K562 (cell line): ENCODE results near the gene NCDN. TPM values are rescaled to one million over a fixed set of nuclear protein-coding genes. Genes with fewer than 3 reads are reported as not detected.

Experiments
- ATAC-seq: fragments of 200-7000 bp; cut with Tn5 transposase; 3 replicates; pipeline ENCODE4 v1.9.1; 2020; ENCODE audit warnings: moderate library complexity
- BruUV-seq: library from RNA; stranded (reverse); fragments of 400-500 nt; replicated peaks from 2 replicates; lab custom pipeline; 2021; lab: Mats Ljungman, UMichigan
- CTCF ChIA-PET: fragments of 300-600 bp; formaldehyde crosslinking; extraction: SDS; loops from one replicate; lab custom pipeline; 2021; ENCODE audit warnings: low intra/inter-chr PET ratio; lab: Yijun Ruan, JAX
- POLR2A ChIA-PET: fragments of 300-600, 350-650 bp; sonication (Branson Sonifier 250); formaldehyde crosslinking; extraction: SDS; loops from one replicate; lab custom pipeline; 2021; ENCODE audit warnings: antibody characterized with exemption, inconsistent platforms; lab: Yijun Ruan, JAX
- DNase-seq, 4 experiments: peaks; one replicate each; pipeline versions ENCODE4 v3.0.0 to v3.0.0-alpha.2; 2011 to 2018; ENCODE audit warnings: low spot score in 3 of 4, mixed read lengths in 3 of 4; ENCODE audit errors: extremely low read depth in 1 of 4
- FAIRE-seq: peaks from 2 replicates; lab custom pipeline; 2011; peaks lifted over from hg19 to GRCh38; lab: Jason Lieb, UNC
- H2AFZ ChIP-seq: 2 replicates; pipeline ENCODE4 v1.6.0; 2011; ENCODE audit warnings: low read depth, low read length, control low read depth, inconsistent platforms
- H3K27ac ChIP-seq: fragments of 200-600 bp; 3 replicates; pipeline ENCODE4 v1.8.0; 2011; ENCODE audit warnings: low read depth, mild to moderate bottlenecking, control low read depth, inconsistent platforms, low read length, moderate library complexity, mixed read lengths; ENCODE audit errors: extremely low read depth
- H3K27me3 ChIP-seq, 2 experiments: fragments of 300-600 bp in 1 of 2; 2 replicates in 1 of 2; 3 replicates in 1 of 2; pipeline versions ENCODE4 v1.6.0 to v1.8.0; 2011; ENCODE audit warnings: inconsistent platforms in 2 of 2, low read length in 2 of 2, mild to moderate bottlenecking in 1 of 2, mixed read lengths in 1 of 2, moderate library complexity in 1 of 2; ENCODE audit not compliant: control insufficient read depth in 2 of 2, insufficient read depth in 2 of 2
- H3K36me3 ChIP-seq: fragments of 300-600 bp; 3 replicates; pipeline ENCODE4 v1.8.0; 2011; ENCODE audit warnings: mild to moderate bottlenecking, low read length, inconsistent platforms; ENCODE audit not compliant: control insufficient read depth, insufficient read depth
- H3K4me1 ChIP-seq, 2 experiments: fragments of 200-600 bp in 1 of 2; replicated peaks in 1 of 2; 2 replicates in 1 of 2; 3 replicates in 1 of 2; pipeline versions ENCODE4 v1.5.1 to v1.8.0; 2011; ENCODE audit warnings: inconsistent platforms in 2 of 2, low read length in 2 of 2, mild to moderate bottlenecking in 1 of 2, mixed read lengths in 1 of 2, moderate library complexity in 1 of 2; ENCODE audit not compliant: control insufficient read depth in 2 of 2, insufficient read depth in 2 of 2
- H3K4me2 ChIP-seq: 2 replicates; pipeline ENCODE4 v1.6.1; 2011; ENCODE audit warnings: low read length, control low read depth, inconsistent platforms, mixed read lengths; ENCODE audit not compliant: insufficient read depth
- H3K4me3 ChIP-seq: fragments of 200-600 bp; sonication (generic), shearing (Covaris generic); 2 replicates; pipeline ENCODE4 v1.5.1; 2016; ENCODE audit warnings: control low read depth, inconsistent platforms
- H3K79me2 ChIP-seq: fragments of 200-600 bp; 3 replicates; pipeline ENCODE4 v1.8.0; 2011; ENCODE audit warnings: low read length, inconsistent platforms; ENCODE audit not compliant: control insufficient read depth, insufficient read depth
- H3K9ac ChIP-seq, 2 experiments: 2 replicates each; pipeline versions ENCODE4 v1.6.0 to v1.6.1; 2011; ENCODE audit warnings: low read depth in 2 of 2, low read length in 2 of 2, control low read depth in 1 of 2, inconsistent platforms in 1 of 2, mild to moderate bottlenecking in 1 of 2, mixed read lengths in 1 of 2; ENCODE audit not compliant: insufficient read depth in 1 of 2
- H3K9me1 ChIP-seq: one replicate; pipeline ENCODE4 v1.6.0; 2011; ENCODE audit warnings: inconsistent platforms, mild to moderate bottlenecking, low read length, moderate library complexity; ENCODE audit not compliant: control insufficient read depth, insufficient read depth
- H3K9me3 ChIP-seq: replicated peaks from 2 replicates; pipeline ENCODE4 v1.5.1; 2011; ENCODE audit warnings: low read depth, low read length, inconsistent platforms; ENCODE audit not compliant: control insufficient read depth, insufficient read depth
- H4K20me1 ChIP-seq: replicated peaks from 2 replicates; pipeline ENCODE4 v1.6.1; 2011; ENCODE audit warnings: low read length, inconsistent platforms, mixed read lengths; ENCODE audit not compliant: control insufficient read depth, insufficient read depth
- NFXL1 ChIP-seq: fragments of 450-650 bp; formaldehyde crosslinking; IDR thresholded peaks from 2 replicates; pipeline ENCODE4 v1.4.0; 2021; ENCODE audit warnings: mild to moderate bottlenecking
- PPARD ChIP-seq: fragments of 250-450 bp; sonication (Bioruptor Pico); IDR thresholded peaks from 2 replicates; pipeline ENCODE4 v1.8.0; 2022; ENCODE audit warnings: inconsistent platforms, mild to moderate bottlenecking, moderate library complexity
- SUPT5H ChIP-seq: fragments of 450-650 bp; IDR thresholded peaks from 2 replicates; pipeline ENCODE4 v1.6.1; 2016
- TCF7L2 ChIP-seq: fragments of 150-350 bp; IDR thresholded peaks from 2 replicates; pipeline ENCODE4 v1.6.1; 2016; ENCODE audit warnings: low read depth, mild to moderate bottlenecking, low read length, moderate library complexity
- WGBS: fragments of 100-300 bp; shearing (Covaris generic); methylation state at CpG from one replicate; pipeline ENCODE4 v1.1.6; 2016; ENCODE audit warnings: low coverage, mixed read lengths; ENCODE audit not compliant: insufficient coverage; ENCODE audit errors: missing lambda C conversion rate; 5-methylcytosine and 5-hydroxymethylcytosine counted together
- in situ Hi-C: fragments of 300-500 bp; cut with MboI; formaldehyde crosslinking; loops from 4 replicates; pipeline ENCODE4 v1.15.0; 2018; ENCODE audit warnings: inconsistent platforms, mixed read lengths
- intact Hi-C: fragments of 100-400 bp; cut with micrococcal nuclease; formaldehyde crosslinking; loops from 2 replicates; pipeline ENCODE4 v1.14.2; 2022
- polyA plus RNA-seq, 8 experiments: library from polyadenylated mRNA; depleted of rRNA in 4 of 8; stranded (reverse) in 5 of 8; unstranded in 3 of 8; fragments of >200 nt; fragmentation: Nextera tagmentation in 2 of 8; fragmentation: Illumina TruSeq in 1 of 8; extraction: Ambion mirVana in 2 of 8; extraction: Trizol in 1 of 8; gene quantifications; 2 replicates each; pipeline versions ENCODE4 v1.2.1 to v1.2.3, GENCODE V29; 2011 to 2014; ENCODE audit warnings: inconsistent platforms in 1 of 8, missing spikeins in 1 of 8
- total RNA-seq, 7 experiments: library from RNA; depleted of rRNA in 6 of 7; stranded (reverse); fragments of >200 nt in 6 of 7; fragmentation: Illumina TruSeq in 2 of 7; extraction: Trizol in 2 of 7; gene quantifications; 2 replicates each; pipeline versions ENCODE4 v1.2.1 to v1.2.3, GENCODE V29; 2011 to 2021; ENCODE audit warnings: low replicate concordance in 1 of 7
- TF ChIP-seq, protein P1 (sequence below): IDR thresholded peaks from 2 replicates; pipeline ENCODE4 v1.6.1; 2011; ENCODE audit not compliant: insufficient read length; ENCODE audit errors: extremely low read depth
- TF ChIP-seq, protein P2 (sequence below), 2 experiments: fragments of 450-650 bp in 1 of 2; sonication (generic) in 1 of 2; formaldehyde crosslinking; conservative IDR thresholded peaks; 2 replicates each; pipeline versions ENCODE4 v1.4.0 to v1.8.1; 2020 to 2022; ENCODE audit warnings: mild to moderate bottlenecking in 1 of 2, missing genetic modification reagents in 1 of 2

Gene NCDN
- total and polyA plus RNA-seq, 9 of the 15 experiments (the other 6 are each of a cell fraction or from before 2014, with no cell fraction given): 1.9 to 35.1 (median 10.7) TPM

DNA sequence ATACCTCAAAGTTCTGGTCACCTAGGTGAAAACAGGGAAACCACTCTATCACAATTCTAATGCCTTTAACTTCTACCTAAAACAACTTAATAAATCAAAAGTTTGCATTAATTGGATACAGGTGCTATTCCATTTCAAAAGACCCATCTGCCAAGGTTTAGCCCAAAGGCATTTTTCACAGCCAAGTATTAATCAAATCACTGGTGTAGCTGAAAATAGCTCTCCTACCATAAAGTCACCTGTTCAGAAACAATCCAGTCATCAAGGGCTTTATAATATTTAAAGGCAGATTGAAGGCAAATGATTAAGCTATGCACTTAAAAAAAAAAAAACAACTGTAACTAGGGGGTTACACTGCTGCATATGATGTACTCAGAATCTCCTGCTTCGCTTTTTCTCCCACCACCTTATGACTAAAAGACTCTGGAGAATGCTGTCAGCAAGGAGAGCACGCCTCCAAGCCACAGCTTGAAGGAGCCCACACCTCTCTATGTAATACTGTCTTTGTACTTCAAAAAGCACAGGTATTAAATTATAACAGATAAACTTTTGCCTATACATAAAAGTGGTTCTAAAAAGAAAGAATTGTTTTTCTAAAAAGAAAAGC lies 20.9 kb upstream of the NCDN start:
- Histone ChIP-seq H3K4me2 (no peak overlapping the region), H3K9me1 (no peaks in the 10 kb centered on the region), H3K36me3 (peaks cover 34% of the 10 kb centered on the region), H3K4me1 (peaks cover 0 to 4% of the 10 kb centered on the region in 2 experiments; a peak in 2 of 5 replicates), H3K27me3 (no peaks in the 10 kb centered on the region), H4K20me1 (no peaks in the 10 kb centered on the region), H3K4me3 (no peak overlapping the region), H3K27ac (no peak overlapping the region), H3K9ac (no peak overlapping the region), H2AFZ (no peak overlapping the region), H3K79me2 (peaks cover 13% of the 10 kb centered on the region), H3K9me3 (0 out of 2 replicates have a peak, but pooled peaks cover 1% of the 10 kb centered on the region)
- FAIRE-seq: no peak
- ChIA-PET CTCF (no interaction called here), POLR2A (interaction anchor here (0.6 to 1.0 kb wide), 4 partner anchors 13 to 458 kb away, joined by 3 to 4 read pairs (median 3); partner anchors contain the start of gene ZMYM1)
- TF ChIP-seq PPARD (CRISPR knock-in tag) (no peak), TCF7L2 (no peak), NFXL1 (CRISPR knock-in tag) (no peak), SUPT5H (no peak)
- TF ChIP-seq, protein P1, sequence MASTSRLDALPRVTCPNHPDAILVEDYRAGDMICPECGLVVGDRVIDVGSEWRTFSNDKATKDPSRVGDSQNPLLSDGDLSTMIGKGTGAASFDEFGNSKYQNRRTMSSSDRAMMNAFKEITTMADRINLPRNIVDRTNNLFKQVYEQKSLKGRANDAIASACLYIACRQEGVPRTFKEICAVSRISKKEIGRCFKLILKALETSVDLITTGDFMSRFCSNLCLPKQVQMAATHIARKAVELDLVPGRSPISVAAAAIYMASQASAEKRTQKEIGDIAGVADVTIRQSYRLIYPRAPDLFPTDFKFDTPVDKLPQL: no peak
- TF ChIP-seq, protein P2, sequence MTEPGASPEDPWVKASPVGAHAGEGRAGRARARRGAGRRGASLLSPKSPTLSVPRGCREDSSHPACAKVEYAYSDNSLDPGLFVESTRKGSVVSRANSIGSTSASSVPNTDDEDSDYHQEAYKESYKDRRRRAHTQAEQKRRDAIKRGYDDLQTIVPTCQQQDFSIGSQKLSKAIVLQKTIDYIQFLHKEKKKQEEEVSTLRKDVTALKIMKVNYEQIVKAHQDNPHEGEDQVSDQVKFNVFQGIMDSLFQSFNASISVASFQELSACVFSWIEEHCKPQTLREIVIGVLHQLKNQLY (CRISPR knock-in tag; conservative IDR thresholded peaks at IDR 0.05): no peak
- WGBS: 82% methylated on average over 2 of the region's 2 CpGs
- no TSS peak for BruUV-seq
- no peak for DNase-seq
- intact Hi-C loops: no loop called here
- ATAC-seq: no peak
- in situ Hi-C loops: no loop called here
